ENCODE results near the gene PNO1. TPM values are rescaled to one million over a fixed set of nuclear protein-coding genes. Genes with fewer than 3 reads are reported as not detected.

Gene PNO1
- total RNA-seq, 1 donor from 2014 or later: 11.5 TPM

- Mint-ChIP-seq H3K27me3 (ENCODE audit: low read depth) (no peaks in the 10 kb centered on the region), H3K36me3 (ENCODE audit: low read depth) (no peaks in the 10 kb centered on the region), H3K4me3 (ENCODE audit: unreplicated experiment) (no peak overlapping the region), H3K4me1 (ENCODE audit: low read depth) (peaks cover 51% of the 10 kb centered on the region), H3K27ac (ENCODE audit: unreplicated experiment) (peak overlapping the region; percentile 75), H3K9me3 (ENCODE audit: low read depth) (no peaks in the 10 kb centered on the region)
- TF ChIP-seq CTCF (IDR thresholded peaks at IDR 0.05): no peak
- no peak for DNase-seq (ENCODE audit: low spot score)
These were observed 35.5 kb downstream of the PNO1 start for GRCh38 chr2:68193144-68193543.

GRCh38 chr2:68193787-68194372 is 36.2 kb downstream of the PNO1 start:
- peaks cover 51% of the 10 kb centered on the region for H3K4me1 Mint-ChIP-seq (ENCODE audit: low read depth)
- H3K27me3 Mint-ChIP-seq (ENCODE audit: low read depth): no peaks in the 10 kb centered on the region
- DNase-seq (ENCODE audit: low spot score): no peak
- no peak for TF ChIP-seq CTCF (IDR thresholded peaks at IDR 0.05)
- H3K4me3 Mint-ChIP-seq (ENCODE audit: unreplicated experiment): no peak overlapping the region
- H3K9me3 Mint-ChIP-seq (ENCODE audit: low read depth): no peaks in the 10 kb centered on the region
- H3K27ac Mint-ChIP-seq (ENCODE audit: unreplicated experiment): peak overlapping the region; percentile 75
- no peaks in the 10 kb centered on the region for H3K36me3 Mint-ChIP-seq (ENCODE audit: low read depth)

- Mint-ChIP-seq H3K9me3 (ENCODE audit: low read depth) (no peaks in the 10 kb centered on the region), H3K27me3 (ENCODE audit: low read depth) (no peaks in the 10 kb centered on the region), H3K36me3 (ENCODE audit: low read depth) (no peaks in the 10 kb centered on the region), H3K27ac (ENCODE audit: unreplicated experiment) (peak overlapping the region; percentile 56), H3K4me1 (ENCODE audit: low read depth) (peaks cover 47% of the 10 kb centered on the region), H3K4me3 (ENCODE audit: unreplicated experiment) (no peak overlapping the region)
- no peak for DNase-seq (ENCODE audit: low spot score)
- TF ChIP-seq CTCF (IDR thresholded peaks at IDR 0.05): no peak
These were observed 37.4 kb downstream of the PNO1 start for GRCh38 chr2:68195096-68195495.

- no peaks in the 10 kb centered on the region for H3K9me3 Mint-ChIP-seq (ENCODE audit: low read depth)
- no peaks in the 10 kb centered on the region for H3K36me3 Mint-ChIP-seq (ENCODE audit: low read depth)
- H3K27me3 Mint-ChIP-seq (ENCODE audit: low read depth): no peaks in the 10 kb centered on the region
- H3K27ac Mint-ChIP-seq (ENCODE audit: unreplicated experiment): no peak overlapping the region
- TF ChIP-seq CTCF (IDR thresholded peaks at IDR 0.05): peak; percentile 83
- no peak overlapping the region for H3K4me3 Mint-ChIP-seq (ENCODE audit: unreplicated experiment)
- peaks cover 40% of the 10 kb centered on the region for H3K4me1 Mint-ChIP-seq (ENCODE audit: low read depth)
- no peak for DNase-seq (ENCODE audit: low spot score)
These were observed 38.5 kb downstream of the PNO1 start for GRCh38 chr2:68196120-68196716.

- TF ChIP-seq CTCF (IDR thresholded peaks at IDR 0.05): no peak
- no peak for DNase-seq (ENCODE audit: low spot score)
- Mint-ChIP-seq H3K4me1 (ENCODE audit: low read depth) (peaks cover 17% of the 10 kb centered on the region), H3K9me3 (ENCODE audit: low read depth) (no peaks in the 10 kb centered on the region), H3K36me3 (ENCODE audit: low read depth) (no peaks in the 10 kb centered on the region), H3K27ac (ENCODE audit: unreplicated experiment) (peak overlapping the region; percentile 71), H3K4me3 (ENCODE audit: unreplicated experiment) (no peak overlapping the region), H3K27me3 (ENCODE audit: low read depth) (no peaks in the 10 kb centered on the region)
These were observed 42.6 kb downstream of the PNO1 start for GRCh38 chr2:68200157-68200787.

Data from chondrocyte (in vitro differentiated cells).